Panc1 (cell line): ENCODE results near the gene GNL1.
A peak's percentile ranks its signal among the peaks of the same experiment; 100 is the strongest.

ENCODE experiments used
- POLR2AphosphoS5 ChIP-seq: IDR thresholded peaks from 2 replicates; pipeline ENCODE4 v1.6.1; 2012; ENCODE audit warnings: mild to moderate bottlenecking, low read depth, low read length, moderate library complexity
- SIN3A ChIP-seq: IDR thresholded peaks from 2 replicates; pipeline ENCODE4 v1.6.1; 2012; ENCODE audit warnings: low read depth, mild to moderate bottlenecking, low read length, moderate library complexity, borderline replicate concordance; ENCODE audit not compliant: insufficient read depth
- TCF7L2 ChIP-seq: IDR thresholded peaks from 2 replicates; pipeline ENCODE4 v1.6.1; 2011; ENCODE audit warnings: mild to moderate bottlenecking, low read depth, low read length, inconsistent platforms
- TF ChIP-seq, protein P1 (sequence below): fragments of 450-650 bp; IDR thresholded peaks from 2 replicates; pipeline ENCODE4 v1.5.1; 2017; ENCODE audit warnings: mild to moderate bottlenecking
- TF ChIP-seq, protein P2 (sequence below), 2 experiments: IDR thresholded peaks; 2 replicates each; pipeline ENCODE4 v1.6.1; 2011 to 2012; ENCODE audit warnings: low read depth in 2 of 2, control low read depth in 1 of 2, low read length in 1 of 2, mild to moderate bottlenecking in 1 of 2, moderate library complexity in 1 of 2; ENCODE audit not compliant: insufficient read depth in 1 of 2

DNA sequence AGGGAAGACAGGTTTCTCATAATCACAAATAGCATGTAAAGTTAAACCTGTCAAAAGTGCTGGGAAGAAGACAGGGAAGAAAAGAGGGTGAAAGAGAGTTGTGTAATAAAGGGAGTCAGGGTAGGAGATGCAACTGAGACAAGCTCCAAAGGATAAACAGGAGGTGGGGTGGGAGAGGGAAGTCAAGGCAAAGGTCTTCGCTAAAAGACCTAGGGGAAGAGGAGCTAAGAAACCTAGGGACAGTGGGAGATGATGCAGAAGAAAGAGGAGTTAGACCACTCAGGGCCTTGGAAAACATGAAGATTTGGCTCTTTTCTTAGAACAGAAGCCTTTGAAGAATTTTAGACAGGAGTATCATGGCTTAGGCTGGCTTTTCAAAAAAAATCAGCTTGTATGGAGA is 7.8 kb upstream of the GNL1 start:
- TF ChIP-seq, protein P1, sequence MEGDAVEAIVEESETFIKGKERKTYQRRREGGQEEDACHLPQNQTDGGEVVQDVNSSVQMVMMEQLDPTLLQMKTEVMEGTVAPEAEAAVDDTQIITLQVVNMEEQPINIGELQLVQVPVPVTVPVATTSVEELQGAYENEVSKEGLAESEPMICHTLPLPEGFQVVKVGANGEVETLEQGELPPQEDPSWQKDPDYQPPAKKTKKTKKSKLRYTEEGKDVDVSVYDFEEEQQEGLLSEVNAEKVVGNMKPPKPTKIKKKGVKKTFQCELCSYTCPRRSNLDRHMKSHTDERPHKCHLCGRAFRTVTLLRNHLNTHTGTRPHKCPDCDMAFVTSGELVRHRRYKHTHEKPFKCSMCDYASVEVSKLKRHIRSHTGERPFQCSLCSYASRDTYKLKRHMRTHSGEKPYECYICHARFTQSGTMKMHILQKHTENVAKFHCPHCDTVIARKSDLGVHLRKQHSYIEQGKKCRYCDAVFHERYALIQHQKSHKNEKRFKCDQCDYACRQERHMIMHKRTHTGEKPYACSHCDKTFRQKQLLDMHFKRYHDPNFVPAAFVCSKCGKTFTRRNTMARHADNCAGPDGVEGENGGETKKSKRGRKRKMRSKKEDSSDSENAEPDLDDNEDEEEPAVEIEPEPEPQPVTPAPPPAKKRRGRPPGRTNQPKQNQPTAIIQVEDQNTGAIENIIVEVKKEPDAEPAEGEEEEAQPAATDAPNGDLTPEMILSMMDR = no peak
- TF ChIP-seq TCF7L2 (no peak), POLR2AphosphoS5 (0 out of 2 replicates have a peak, but pooled peaks have one; percentile 25), SIN3A (no peak)
- TF ChIP-seq, protein P2, sequence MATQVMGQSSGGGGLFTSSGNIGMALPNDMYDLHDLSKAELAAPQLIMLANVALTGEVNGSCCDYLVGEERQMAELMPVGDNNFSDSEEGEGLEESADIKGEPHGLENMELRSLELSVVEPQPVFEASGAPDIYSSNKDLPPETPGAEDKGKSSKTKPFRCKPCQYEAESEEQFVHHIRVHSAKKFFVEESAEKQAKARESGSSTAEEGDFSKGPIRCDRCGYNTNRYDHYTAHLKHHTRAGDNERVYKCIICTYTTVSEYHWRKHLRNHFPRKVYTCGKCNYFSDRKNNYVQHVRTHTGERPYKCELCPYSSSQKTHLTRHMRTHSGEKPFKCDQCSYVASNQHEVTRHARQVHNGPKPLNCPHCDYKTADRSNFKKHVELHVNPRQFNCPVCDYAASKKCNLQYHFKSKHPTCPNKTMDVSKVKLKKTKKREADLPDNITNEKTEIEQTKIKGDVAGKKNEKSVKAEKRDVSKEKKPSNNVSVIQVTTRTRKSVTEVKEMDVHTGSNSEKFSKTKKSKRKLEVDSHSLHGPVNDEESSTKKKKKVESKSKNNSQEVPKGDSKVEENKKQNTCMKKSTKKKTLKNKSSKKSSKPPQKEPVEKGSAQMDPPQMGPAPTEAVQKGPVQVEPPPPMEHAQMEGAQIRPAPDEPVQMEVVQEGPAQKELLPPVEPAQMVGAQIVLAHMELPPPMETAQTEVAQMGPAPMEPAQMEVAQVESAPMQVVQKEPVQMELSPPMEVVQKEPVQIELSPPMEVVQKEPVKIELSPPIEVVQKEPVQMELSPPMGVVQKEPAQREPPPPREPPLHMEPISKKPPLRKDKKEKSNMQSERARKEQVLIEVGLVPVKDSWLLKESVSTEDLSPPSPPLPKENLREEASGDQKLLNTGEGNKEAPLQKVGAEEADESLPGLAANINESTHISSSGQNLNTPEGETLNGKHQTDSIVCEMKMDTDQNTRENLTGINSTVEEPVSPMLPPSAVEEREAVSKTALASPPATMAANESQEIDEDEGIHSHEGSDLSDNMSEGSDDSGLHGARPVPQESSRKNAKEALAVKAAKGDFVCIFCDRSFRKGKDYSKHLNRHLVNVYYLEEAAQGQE (IDR thresholded peaks at IDR 0.05; ENCODE audit: insufficient read depth in 1 of 2, low read depth in 2 of 2, low read length in 1 of 2) = no peak
